Esophagus squamous epithelium (tissue), 5 donors: ENCODE results near the gene IRAK4. TPM values are rescaled to one million over a fixed set of nuclear protein-coding genes. Genes with fewer than 3 reads are reported as not detected.

Experiments
- DNase-seq: peaks from one replicate; lab custom pipeline; 2025; lab: John Stamatoyannopoulos, UW
- H3K27ac ChIP-seq, 4 donors: fragments of 200-600 bp; sonication (generic); one replicate each; pipeline ENCODE4 v1.5.1; 2016 to 2019; ENCODE audit warnings: mild to moderate bottlenecking in 1 of 4
- H3K27me3 ChIP-seq, 4 donors: fragments of 200-600 bp; sonication (generic); 1 replicate in 3 of 4; 2 replicates in 1 of 4; pipeline versions ENCODE4 v1.5.1 to v1.6.0; 2017 to 2021; ENCODE audit warnings: antibody characterized with exemption in 1 of 4
- H3K36me3 ChIP-seq, 3 donors: fragments of 200-600 bp; sonication (generic); one replicate each; pipeline ENCODE4 v1.5.1; 2016 to 2019
- H3K4me1 ChIP-seq, 3 donors: fragments of 200-600 bp; sonication (generic); one replicate each; pipeline ENCODE4 v1.5.1; 2017 to 2019
- H3K4me3 ChIP-seq, 4 donors: fragments of 200-600 bp; sonication (generic); 1 replicate in 3 of 4; 2 replicates in 1 of 4; pipeline ENCODE4 v1.5.1; 2016 to 2019; ENCODE audit warnings: mild to moderate bottlenecking in 2 of 4, moderate library complexity in 1 of 4
- H3K9me3 ChIP-seq, 3 donors: fragments of 200-600 bp; sonication (generic); one replicate each; pipeline ENCODE4 v1.5.1; 2016 to 2019
- POLR2A ChIP-seq, 4 donors: fragments of 450-650 bp; IDR thresholded peaks; one replicate each; pipeline ENCODE4 v1.6.1; 2017; ENCODE audit warnings: antibody characterized with exemption in 4 of 4, mild to moderate bottlenecking in 4 of 4, moderate library complexity in 3 of 4
- WGBS, 2 donors: methylation state at CpG; one replicate each; pipeline ENCODE4 v1.1.5; 2018; 5-methylcytosine and 5-hydroxymethylcytosine counted together
- intact Hi-C: fragments of 100-400 bp; cut with DNase I; formaldehyde crosslinking; loops from one replicate; pipeline ENCODE4 v1.15.0; 2022
- total RNA-seq, 4 donors: library from RNA; depleted of rRNA; stranded (reverse); fragments of >200 nt; gene quantifications; one replicate each; pipeline ENCODE4 v1.1.0, GENCODE V29; 2016
- TF ChIP-seq, protein P1 (sequence below), 6 experiments: fragments of 450-650 bp in 4 of 6; fragments of 200-600 bp in 2 of 6; sonication (generic) in 2 of 6; IDR thresholded peaks; one replicate each; pipeline ENCODE4 v1.5.1; 2016 to 2019; ENCODE audit warnings: antibody characterized with exemption in 6 of 6, mild to moderate bottlenecking in 4 of 6, moderate library complexity in 4 of 6
- donor health status: DM: yes; HTN: yes; CAD: no.

IRAK4 gene
- total RNA-seq, 4 donors from 2014 or later = 19.8 to 26.3 (median 22.5) TPM

- H3K36me3 ChIP-seq = peaks cover 3 to 59% (median 6%) of the 10 kb centered on the region in 3 donors
- H3K27ac ChIP-seq = no peak overlapping the region
- no peaks in the 10 kb centered on the region for H3K4me1 ChIP-seq
- H3K4me3 ChIP-seq = no peak overlapping the region
- no peaks in the 10 kb centered on the region for H3K27me3 ChIP-seq
- no peak for DNase-seq
- TF ChIP-seq POLR2A (IDR thresholded peaks at IDR 0.05) = no peak
- TF ChIP-seq, protein P1, sequence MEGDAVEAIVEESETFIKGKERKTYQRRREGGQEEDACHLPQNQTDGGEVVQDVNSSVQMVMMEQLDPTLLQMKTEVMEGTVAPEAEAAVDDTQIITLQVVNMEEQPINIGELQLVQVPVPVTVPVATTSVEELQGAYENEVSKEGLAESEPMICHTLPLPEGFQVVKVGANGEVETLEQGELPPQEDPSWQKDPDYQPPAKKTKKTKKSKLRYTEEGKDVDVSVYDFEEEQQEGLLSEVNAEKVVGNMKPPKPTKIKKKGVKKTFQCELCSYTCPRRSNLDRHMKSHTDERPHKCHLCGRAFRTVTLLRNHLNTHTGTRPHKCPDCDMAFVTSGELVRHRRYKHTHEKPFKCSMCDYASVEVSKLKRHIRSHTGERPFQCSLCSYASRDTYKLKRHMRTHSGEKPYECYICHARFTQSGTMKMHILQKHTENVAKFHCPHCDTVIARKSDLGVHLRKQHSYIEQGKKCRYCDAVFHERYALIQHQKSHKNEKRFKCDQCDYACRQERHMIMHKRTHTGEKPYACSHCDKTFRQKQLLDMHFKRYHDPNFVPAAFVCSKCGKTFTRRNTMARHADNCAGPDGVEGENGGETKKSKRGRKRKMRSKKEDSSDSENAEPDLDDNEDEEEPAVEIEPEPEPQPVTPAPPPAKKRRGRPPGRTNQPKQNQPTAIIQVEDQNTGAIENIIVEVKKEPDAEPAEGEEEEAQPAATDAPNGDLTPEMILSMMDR (IDR thresholded peaks at IDR 0.05) = no peak
- H3K9me3 ChIP-seq = no peaks in the 10 kb centered on the region
- intact Hi-C loops = no loop called here
Measured at GRCh38 chr12:43789941-43790340, 31.2 kb downstream of the IRAK4 start.

DNA sequence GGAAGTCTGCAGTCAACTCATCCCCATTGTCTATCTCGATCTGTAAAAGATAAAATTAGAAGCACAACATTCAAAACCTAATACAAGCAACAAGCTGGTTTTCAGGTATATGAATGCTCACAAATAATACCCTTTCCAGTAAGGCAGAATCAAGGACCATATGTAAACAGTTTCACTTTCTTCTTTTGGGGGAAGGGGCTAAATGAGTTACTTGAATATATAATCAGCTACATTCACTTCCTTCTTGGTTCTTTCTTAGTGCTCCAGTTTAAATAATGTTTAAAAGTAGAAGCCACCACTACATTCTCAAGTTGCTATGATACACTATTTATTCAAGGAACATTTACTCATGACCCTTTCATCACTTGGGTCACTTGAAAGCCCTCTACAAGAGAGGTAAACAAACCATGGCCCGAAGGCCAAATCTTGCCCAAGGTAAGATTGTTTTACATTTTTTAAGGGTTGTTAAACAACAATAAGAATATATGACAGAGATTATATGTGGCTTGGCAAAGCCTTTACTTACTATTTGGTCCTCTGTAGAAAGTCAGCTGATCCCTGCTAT lies 37.0 kb downstream of the IRAK4 start:
- intact Hi-C loops = no loop called here
- TF ChIP-seq, protein P1 (IDR thresholded peaks at IDR 0.05) = no peak
- TF ChIP-seq POLR2A (IDR thresholded peaks at IDR 0.05) = no peak
- 49 to 67% methylated on average over 2 of the region's 2 CpGs for WGBS, 2 donors
- no peak for DNase-seq
- no peaks in the 10 kb centered on the region for H3K27me3 ChIP-seq
- H3K27ac ChIP-seq = no peak overlapping the region
- no peaks in the 10 kb centered on the region for H3K4me1 ChIP-seq
- H3K36me3 ChIP-seq = peaks cover 4 to 80% (median 23%) of the 10 kb centered on the region in 3 donors
- H3K4me3 ChIP-seq = no peak overlapping the region
- H3K9me3 ChIP-seq = no peaks in the 10 kb centered on the region

GRCh38 chr12:43797561-43798217 lies 38.9 kb downstream of the IRAK4 start:
- TF ChIP-seq, protein P1 (IDR thresholded peaks at IDR 0.05) = no peak
- TF ChIP-seq POLR2A (IDR thresholded peaks at IDR 0.05) = no peak
- intact Hi-C loops = no loop called here
- 70 to 86% methylated on average over 4 of the region's 4 CpGs for WGBS, 2 donors
- DNase-seq = no peak
- Histone ChIP-seq H3K27me3 (no peaks in the 10 kb centered on the region), H3K36me3 (peaks cover 4 to 96% (median 32%) of the 10 kb centered on the region in 3 donors), H3K4me1 (peaks cover 0 to 3% (median 0%) of the 10 kb centered on the region in 3 donors), H3K27ac (no peak overlapping the region), H3K4me3 (no peak overlapping the region), H3K9me3 (no peaks in the 10 kb centered on the region)

GRCh38 chr12:43805149-43805859 lies 46.6 kb downstream of the IRAK4 start:
- Histone ChIP-seq H3K4me3 (peak overlapping the region; percentile 79 to 94 (median 90)), H3K27ac (peak overlapping the region; percentile 91 to 99 (median 96)), H3K9me3 (no peaks in the 10 kb centered on the region), H3K36me3 (peaks cover 4 to 32% (median 9%) of the 10 kb centered on the region in 3 donors), H3K27me3 (no peaks in the 10 kb centered on the region), H3K4me1 (peaks cover 0 to 50% (median 18%) of the 10 kb centered on the region in 3 donors)
- DNase-seq = no peak
- WGBS, 2 donors = 4 to 5% methylated on average over 17 to 20 of the region's 20 CpGs
- TF ChIP-seq POLR2A (IDR thresholded peaks at IDR 0.05) = no peak
- TF ChIP-seq, protein P1 (IDR thresholded peaks at IDR 0.05) = no peak
- intact Hi-C loops = no loop called here
